H9 (cell line): ENCODE results near the gene TPT1. TPM values are rescaled to one million over a fixed set of nuclear protein-coding genes. Genes with fewer than 3 reads are reported as not detected.
"Not testable (repeated sequence)": the region's sequence is repeated elsewhere in the genome, so short reads cannot be mapped to it uniquely, and the experiment has no call there.

Experiments
- DNase-seq: peaks from one replicate; pipeline ENCODE4 v3.0.0-alpha.2; 2017
- H2AFZ ChIP-seq: one replicate; pipeline ENCODE4 v1.6.1; 2013; ENCODE audit warnings: mild to moderate bottlenecking, low read length, control low read depth, moderate library complexity
- H2AK5ac ChIP-seq: 2 replicates; pipeline ENCODE4 v1.6.1; 2013; ENCODE audit warnings: low read length, control low read depth, mixed read lengths; ENCODE audit not compliant: insufficient read length
- H2BK120ac ChIP-seq: one replicate; pipeline ENCODE4 v1.6.1; 2013; ENCODE audit warnings: low read depth, mild to moderate bottlenecking, low read length, control low read depth, inconsistent platforms; ENCODE audit not compliant: poor library complexity, severe bottlenecking
- H2BK12ac ChIP-seq: 2 replicates; pipeline ENCODE4 v1.6.1; 2013; ENCODE audit warnings: low read length, control low read depth, mixed read lengths, low read depth; ENCODE audit not compliant: insufficient read length
- H2BK15ac ChIP-seq: 2 replicates; pipeline ENCODE4 v1.6.1; 2013; ENCODE audit warnings: low read depth, low read length, control low read depth
- H2BK20ac ChIP-seq: one replicate; pipeline ENCODE4 v1.6.1; 2013; ENCODE audit warnings: low read depth, mild to moderate bottlenecking, low read length, control low read depth, inconsistent platforms; ENCODE audit not compliant: poor library complexity, severe bottlenecking
- H2BK5ac ChIP-seq: 2 replicates; pipeline ENCODE4 v1.6.1; 2013; ENCODE audit warnings: low read length, control low read depth, mixed read lengths; ENCODE audit not compliant: insufficient read length
- H3K14ac ChIP-seq: 2 replicates; pipeline ENCODE4 v1.6.1; 2013; ENCODE audit warnings: low read length, control low read depth; ENCODE audit not compliant: insufficient read depth
- H3K18ac ChIP-seq: 2 replicates; pipeline ENCODE4 v1.6.1; 2013; ENCODE audit warnings: low read depth, mild to moderate bottlenecking, mixed read lengths, low read length, control low read depth; ENCODE audit not compliant: insufficient read length
- H3K23ac ChIP-seq: 2 replicates; pipeline ENCODE4 v1.6.1; 2013; ENCODE audit warnings: low read length, control low read depth, mixed read lengths, low read depth; ENCODE audit not compliant: insufficient read length
- H3K23me2 ChIP-seq: 2 replicates; pipeline ENCODE4 v1.6.1; 2013; ENCODE audit warnings: low read depth, mild to moderate bottlenecking, mixed read lengths, low read length, control low read depth; ENCODE audit not compliant: insufficient read length, poor library complexity, severe bottlenecking
- H3K27ac ChIP-seq: 2 replicates; pipeline ENCODE4 v1.5.1; 2013; ENCODE audit warnings: low read length, control low read depth, mixed read lengths, low read depth; ENCODE audit not compliant: insufficient read length
- H3K27me3 ChIP-seq: 2 replicates; pipeline ENCODE4 v1.6.1; 2013; ENCODE audit warnings: low read length, control low read depth, inconsistent platforms; ENCODE audit not compliant: insufficient read depth
- H3K4ac ChIP-seq: 2 replicates; pipeline ENCODE4 v1.6.1; 2013; ENCODE audit warnings: low read depth, mild to moderate bottlenecking, control low read depth, inconsistent platforms, low read length, moderate library complexity
- H3K4me1 ChIP-seq: 2 replicates; pipeline ENCODE4 v1.6.1; 2013; ENCODE audit warnings: low read length, control low read depth, inconsistent platforms; ENCODE audit not compliant: insufficient read depth
- H3K4me2 ChIP-seq: 2 replicates; pipeline ENCODE4 v1.6.1; 2013; ENCODE audit warnings: low read length, control low read depth, mixed read lengths; ENCODE audit not compliant: insufficient read length, insufficient read depth
- H3K56ac ChIP-seq: 2 replicates; pipeline ENCODE4 v1.6.1; 2013; ENCODE audit warnings: low read depth, mild to moderate bottlenecking, mixed read lengths, low read length, control low read depth; ENCODE audit not compliant: insufficient read length
- H3K79me1 ChIP-seq: 2 replicates; pipeline ENCODE4 v1.6.1; 2013; ENCODE audit warnings: low read depth, mild to moderate bottlenecking, moderate library complexity, low read length, control low read depth, inconsistent platforms; ENCODE audit not compliant: insufficient read depth, poor library complexity, severe bottlenecking
- H3K79me2 ChIP-seq: 2 replicates; pipeline ENCODE4 v1.6.1; 2013; ENCODE audit warnings: low read length, control low read depth, inconsistent platforms; ENCODE audit not compliant: insufficient read depth
- H3K9ac ChIP-seq: 2 replicates; pipeline ENCODE4 v1.6.1; 2013; ENCODE audit warnings: low read length, control low read depth, mixed read lengths; ENCODE audit not compliant: insufficient read length; ENCODE audit errors: extremely low read depth
- H3K9me3 ChIP-seq: one replicate; pipeline ENCODE4 v1.6.1; 2013; ENCODE audit warnings: low read depth, low read length, inconsistent platforms; ENCODE audit not compliant: control insufficient read depth
- H3T11ph ChIP-seq: one replicate; pipeline ENCODE4 v1.6.1; 2013; ENCODE audit warnings: mild to moderate bottlenecking, low read length, control low read depth, inconsistent platforms
- H4K20me1 ChIP-seq: one replicate; pipeline ENCODE4 v1.6.1; 2013; ENCODE audit not compliant: control insufficient read depth, insufficient read length, insufficient read depth
- H4K5ac ChIP-seq: 2 replicates; pipeline ENCODE4 v1.6.1; 2013; ENCODE audit warnings: low read depth, mild to moderate bottlenecking, mixed read lengths, low read length, control low read depth; ENCODE audit not compliant: insufficient read length
- H4K8ac ChIP-seq: replicated peaks from 2 replicates; pipeline ENCODE4 v1.6.1; 2013; ENCODE audit warnings: low read length, control low read depth, mixed read lengths, low read depth; ENCODE audit not compliant: insufficient read length
- H4K91ac ChIP-seq: 2 replicates; pipeline ENCODE4 v1.6.1; 2013; ENCODE audit warnings: low read depth, mild to moderate bottlenecking, moderate library complexity, mixed read lengths, low read length, control low read depth; ENCODE audit not compliant: insufficient read length
- H3K27ac Mint-ChIP-seq, 3 experiments: 2 replicates in 2 of 3; 3 replicates in 1 of 3; pipeline ENCODE4 v1.8.0; 2020 to 2021; ENCODE audit warnings: mixed read lengths in 3 of 3, mild to moderate bottlenecking in 1 of 3, moderate library complexity in 1 of 3
- H3K27me3 Mint-ChIP-seq: 2 replicates; pipeline ENCODE4 v1.8.0; 2021; ENCODE audit warnings: low read depth, mild to moderate bottlenecking, moderate library complexity, mixed read lengths
- H3K36me3 Mint-ChIP-seq, 3 experiments: 2 replicates in 2 of 3; 3 replicates in 1 of 3; pipeline ENCODE4 v1.8.0; 2020 to 2021; ENCODE audit warnings: low read depth in 3 of 3, mixed read lengths in 3 of 3; ENCODE audit not compliant: insufficient read depth in 1 of 3
- H3K4me1 Mint-ChIP-seq, 2 experiments: 2 replicates each; pipeline ENCODE4 v1.8.0; 2020; ENCODE audit warnings: mixed read lengths in 2 of 2
- H3K4me3 Mint-ChIP-seq, 2 experiments: 2 replicates in 1 of 2; 3 replicates in 1 of 2; pipeline ENCODE4 v1.8.0; 2020 to 2021; ENCODE audit warnings: mild to moderate bottlenecking in 2 of 2, mixed read lengths in 2 of 2, moderate library complexity in 1 of 2
- H3K9me3 Mint-ChIP-seq, 2 experiments: 2 replicates in 1 of 2; 3 replicates in 1 of 2; pipeline ENCODE4 v1.8.0; 2020; ENCODE audit warnings: mild to moderate bottlenecking in 2 of 2, mixed read lengths in 2 of 2, moderate library complexity in 1 of 2
- CTCF ChIP-seq: fragments of 200-600 bp; sonication (generic); conservative IDR thresholded peaks from 3 replicates; pipeline ENCODE4 v1.8.0; 2021; ENCODE audit warnings: antibody characterized with exemption, mild to moderate bottlenecking
- WGBS: extraction: QIAGEN DNeasy Blood & Tissue Kit; methylation state at CpG from one replicate; pipeline ENCODE4 v1.1.7; 2013; ENCODE audit warnings: missing lambda C conversion rate, low lambda C conversion rate, mixed read lengths; ENCODE audit not compliant: insufficient read length; ENCODE audit errors: extremely low coverage; 5-methylcytosine and 5-hydroxymethylcytosine counted together
- total RNA-seq: library from RNA; stranded (reverse); gene quantifications from 2 replicates; pipeline ENCODE4 v1.2.1, GENCODE V29; 2021

TPT1 gene
- total RNA-seq, 1 experiment from 2014 or later, result 2,205 TPM

GRCh38 chr13:45388664-45389063 is 47.7 kb upstream of the TPT1 start:
- H3K23me2 ChIP-seq, result no peaks in the 10 kb centered on the region
- H3K27me3 Mint-ChIP-seq, result no peaks in the 10 kb centered on the region
- H3K9me3 ChIP-seq, result no peaks in the 10 kb centered on the region
- no peak overlapping the region for H4K8ac ChIP-seq
- DNase-seq, result no peak
- no peaks in the 10 kb centered on the region for H3K9me3 Mint-ChIP-seq
- H3T11ph ChIP-seq, result no peak overlapping the region
- no peak overlapping the region for H3K4me3 Mint-ChIP-seq
- H3K79me2 ChIP-seq, result no peaks in the 10 kb centered on the region
- H3K4me1 Mint-ChIP-seq, result no peaks in the 10 kb centered on the region
- H3K14ac ChIP-seq, result no peak overlapping the region
- no peaks in the 10 kb centered on the region; the same call in 1 of the 2 replicates for H3K4me1 ChIP-seq
- no peak overlapping the region for H4K91ac ChIP-seq
- H2BK15ac ChIP-seq, result no peak overlapping the region
- no peak overlapping the region for H3K27ac Mint-ChIP-seq
- no peak overlapping the region for H3K4ac ChIP-seq
- H2BK5ac ChIP-seq, result no peak overlapping the region
- WGBS, result no CpG with 5 or more reads among the region's 4 CpGs
- TF ChIP-seq CTCF, result no peak
- H3K56ac ChIP-seq, result no peak overlapping the region
- H3K9ac ChIP-seq, result no peak overlapping the region
- no peaks in the 10 kb centered on the region for H3K27me3 ChIP-seq
- H4K5ac ChIP-seq, result no peak overlapping the region
- no peak overlapping the region for H3K23ac ChIP-seq
- peaks cover 10 to 32% (median 24%) of the 10 kb centered on the region in 3 experiments; a peak in 6 of 7 replicates for H3K36me3 Mint-ChIP-seq
- H3K27ac ChIP-seq, result no peak overlapping the region
- H3K79me1 ChIP-seq, result no peaks in the 10 kb centered on the region
- H2BK12ac ChIP-seq, result no peak overlapping the region
- H3K4me2 ChIP-seq, result no peak overlapping the region
- no peaks in the 10 kb centered on the region for H4K20me1 ChIP-seq
- no peak overlapping the region for H2BK20ac ChIP-seq
- H2BK120ac ChIP-seq, result no peak overlapping the region
- no peak overlapping the region for H2AK5ac ChIP-seq
- no peak overlapping the region for H3K18ac ChIP-seq
- H2AFZ ChIP-seq, result no peak overlapping the region

- not testable (repeated sequence) for H3K27ac ChIP-seq, H4K20me1 ChIP-seq, H3K23me2 ChIP-seq, H2AK5ac ChIP-seq, H3K27me3 Mint-ChIP-seq, H4K8ac ChIP-seq, H4K5ac ChIP-seq, H3K56ac ChIP-seq, H3K27ac Mint-ChIP-seq, H3K4ac ChIP-seq, H3K4me3 Mint-ChIP-seq, H3K4me2 ChIP-seq, DNase-seq, H3K4me1 Mint-ChIP-seq, H2BK15ac ChIP-seq, H3K79me1 ChIP-seq, H3K18ac ChIP-seq, H3K4me1 ChIP-seq, H2BK20ac ChIP-seq, H3K9me3 Mint-ChIP-seq, H3T11ph ChIP-seq, H3K23ac ChIP-seq, H3K14ac ChIP-seq, H2BK12ac ChIP-seq, H3K9ac ChIP-seq, H3K9me3 ChIP-seq, H2BK120ac ChIP-seq, H3K79me2 ChIP-seq, H2AFZ ChIP-seq, H4K91ac ChIP-seq, H2BK5ac ChIP-seq, H3K27me3 ChIP-seq
- peaks cover 10 to 32% (median 24%) of the 10 kb centered on the region in 3 experiments; a peak in 6 of 7 replicates for H3K36me3 Mint-ChIP-seq
- no CpG with 5 or more reads among the region's 17 CpGs for WGBS
Observed at GRCh38 chr13:45386892-45387575, 46.1 kb upstream of the TPT1 start.
